Putamen (tissue), 1 donor: ENCODE results near the gene AFAP1.

Experiments used
- DNase-seq: peaks from one replicate; pipeline ENCODE4 v3.0.0-alpha.2; 2016; ENCODE audit warnings: low spot score

The AFAP1 gene

DNA sequence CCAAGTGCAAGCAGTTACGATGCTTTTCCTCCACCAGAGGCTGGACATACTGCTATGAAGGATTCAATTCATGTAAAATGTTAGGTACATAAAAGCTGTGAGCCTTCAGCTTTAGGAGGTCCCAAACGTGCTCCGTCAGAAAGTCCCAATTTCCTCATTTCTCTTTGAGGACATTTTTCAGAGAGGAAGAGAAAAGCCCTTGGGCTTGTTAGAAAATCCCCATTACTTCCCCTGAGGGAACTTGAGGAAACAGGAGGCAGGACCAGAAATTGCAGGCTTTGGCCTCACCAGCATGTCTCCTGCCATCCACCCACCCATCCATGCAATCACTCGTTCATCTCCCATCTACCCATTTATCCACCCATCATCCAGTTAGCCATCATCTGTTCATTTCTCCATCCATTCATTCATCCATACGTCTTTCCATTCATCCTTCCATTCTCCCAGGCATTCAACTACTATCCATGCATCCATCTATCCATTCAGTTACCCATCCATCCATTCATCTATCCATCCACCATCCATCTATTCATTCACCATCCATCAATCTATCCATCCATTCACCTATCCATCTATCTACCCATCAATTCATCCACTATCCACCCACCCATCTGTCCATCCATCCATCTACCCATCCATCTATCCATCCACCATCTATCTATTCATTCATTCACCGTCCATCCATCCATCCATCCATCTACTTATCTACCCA lies 223.5 kb downstream of the AFAP1 start:
- no peak for DNase-seq

DNA sequence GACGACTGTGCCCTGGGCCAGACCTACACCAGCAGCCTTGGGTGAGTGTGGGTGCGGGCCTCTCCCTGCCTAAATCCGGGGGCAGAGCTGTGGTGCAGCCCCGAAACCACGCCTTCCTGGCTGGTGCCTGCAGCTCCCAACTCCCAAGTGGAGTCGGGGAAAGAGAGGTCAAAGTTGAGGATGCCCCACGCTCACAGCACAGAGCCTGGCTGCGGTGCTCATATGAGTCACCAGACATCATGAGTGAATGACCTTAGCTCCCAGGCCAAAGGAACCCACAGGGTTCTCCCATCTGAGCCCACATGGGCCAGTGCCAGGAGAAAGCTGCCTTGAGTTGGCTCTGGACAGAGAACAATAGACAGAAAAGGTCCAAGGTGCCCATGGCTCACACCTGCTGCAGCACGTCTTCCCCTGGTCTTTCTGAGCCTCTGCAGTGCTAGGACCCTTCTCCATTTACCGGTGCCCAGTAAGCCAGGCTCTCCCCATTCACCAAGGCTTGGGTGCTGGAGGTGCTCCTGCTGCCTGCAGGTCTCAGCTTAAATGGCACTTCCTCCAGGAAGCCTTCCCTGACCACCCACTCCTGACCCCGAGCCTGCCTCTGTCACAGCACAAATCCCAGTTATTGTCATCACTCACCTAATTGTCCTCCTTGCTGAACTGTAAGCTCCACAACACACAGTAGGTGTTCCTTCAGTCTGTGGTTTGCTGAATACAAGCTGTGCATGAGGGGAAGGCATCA lies 224.2 kb downstream of the AFAP1 start:
- no peak for DNase-seq

DNA sequence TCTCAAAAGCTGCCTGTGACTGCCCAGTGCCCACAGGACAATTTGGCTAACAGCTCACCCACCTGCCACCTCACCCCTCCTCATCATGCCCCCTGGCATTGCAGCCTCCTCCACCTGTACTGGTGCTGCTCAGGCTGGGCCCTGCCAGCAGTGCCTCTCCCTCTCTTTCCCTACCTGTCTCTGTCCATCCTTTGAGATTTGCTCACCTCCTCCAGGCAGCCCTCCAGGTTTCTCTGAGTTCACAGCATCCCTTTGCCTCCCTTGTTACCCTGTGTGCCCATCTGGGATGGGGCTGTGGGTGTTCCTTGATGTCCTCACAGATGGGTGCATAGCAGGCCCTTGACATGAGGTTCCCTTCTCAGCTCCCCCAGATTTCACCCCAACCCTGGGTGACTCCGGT lies 224.9 kb downstream of the AFAP1 start:
- DNase-seq = no peak

DNA sequence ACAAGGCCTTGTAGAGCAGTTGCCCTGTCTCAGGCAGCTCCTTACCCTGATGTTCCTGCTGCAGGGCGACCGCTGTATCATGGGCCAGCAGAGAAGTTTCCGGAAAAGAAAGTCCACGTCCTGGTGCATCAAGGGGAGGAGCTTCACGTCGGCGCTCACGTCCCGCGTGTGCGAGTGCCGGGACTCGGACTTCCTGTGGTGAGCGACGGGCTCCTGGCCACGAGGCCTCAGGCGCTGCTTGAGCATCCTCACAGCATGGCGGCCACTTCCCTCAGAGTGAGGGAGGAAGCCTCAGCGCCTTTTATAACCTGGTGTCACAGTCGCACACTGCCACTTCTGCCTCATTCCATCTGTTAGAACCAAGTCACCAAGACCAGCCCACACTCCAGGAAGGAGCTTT lies 225.5 kb downstream of the AFAP1 start:
- DNase-seq = no peak

DNA sequence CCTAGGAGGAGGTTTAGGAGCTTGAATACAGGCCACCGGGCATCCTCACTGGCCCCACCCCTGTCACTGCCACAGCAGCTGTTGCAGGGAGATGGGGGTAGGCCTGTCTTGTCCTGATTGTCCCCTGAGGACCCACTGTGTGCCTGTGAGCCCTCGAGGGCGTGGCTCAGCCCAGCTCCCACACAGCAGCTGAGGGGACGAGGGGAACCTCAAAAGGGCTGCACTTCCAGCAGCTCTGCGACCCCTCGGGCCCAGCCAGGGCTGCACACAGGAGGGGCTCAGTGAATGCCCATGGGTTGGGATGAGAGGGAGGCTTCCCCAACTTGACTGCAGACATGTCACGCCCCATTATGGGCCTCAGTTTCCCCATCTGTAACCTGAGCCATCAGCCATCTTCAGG lies 225.9 kb downstream of the AFAP1 start:
- DNase-seq = no peak

DNA sequence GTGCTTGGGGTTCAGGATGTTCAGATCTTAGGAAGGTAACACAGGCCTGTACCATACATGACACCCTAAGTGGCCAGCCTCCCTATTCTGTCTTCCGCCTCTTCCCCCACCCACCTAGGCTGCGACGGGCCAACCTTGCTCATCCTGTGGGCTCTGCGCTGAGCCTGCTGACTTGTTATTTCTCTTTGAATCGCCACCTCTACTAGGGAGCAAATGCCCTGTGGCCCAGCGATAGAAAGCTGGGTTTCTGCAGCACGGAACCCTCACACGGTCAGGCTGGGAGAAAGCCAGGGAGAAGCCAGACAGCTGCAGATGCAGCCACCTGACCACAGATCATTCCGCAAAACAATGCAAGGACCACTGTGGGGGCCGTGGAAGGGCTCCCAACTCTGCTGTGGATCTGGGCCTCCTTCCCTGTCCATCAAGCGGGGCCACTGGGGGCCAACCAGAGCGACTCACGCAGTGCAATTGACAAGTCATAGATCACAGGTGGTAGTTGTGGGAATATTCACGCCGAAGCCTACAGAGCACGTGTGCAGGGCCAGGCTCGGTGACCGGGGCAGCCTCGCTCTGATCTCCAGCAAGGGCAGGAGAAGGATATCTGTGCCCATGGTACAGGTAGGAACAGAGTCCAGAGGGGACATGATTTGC lies 227.5 kb downstream of the AFAP1 start:
- DNase-seq = no peak

DNA sequence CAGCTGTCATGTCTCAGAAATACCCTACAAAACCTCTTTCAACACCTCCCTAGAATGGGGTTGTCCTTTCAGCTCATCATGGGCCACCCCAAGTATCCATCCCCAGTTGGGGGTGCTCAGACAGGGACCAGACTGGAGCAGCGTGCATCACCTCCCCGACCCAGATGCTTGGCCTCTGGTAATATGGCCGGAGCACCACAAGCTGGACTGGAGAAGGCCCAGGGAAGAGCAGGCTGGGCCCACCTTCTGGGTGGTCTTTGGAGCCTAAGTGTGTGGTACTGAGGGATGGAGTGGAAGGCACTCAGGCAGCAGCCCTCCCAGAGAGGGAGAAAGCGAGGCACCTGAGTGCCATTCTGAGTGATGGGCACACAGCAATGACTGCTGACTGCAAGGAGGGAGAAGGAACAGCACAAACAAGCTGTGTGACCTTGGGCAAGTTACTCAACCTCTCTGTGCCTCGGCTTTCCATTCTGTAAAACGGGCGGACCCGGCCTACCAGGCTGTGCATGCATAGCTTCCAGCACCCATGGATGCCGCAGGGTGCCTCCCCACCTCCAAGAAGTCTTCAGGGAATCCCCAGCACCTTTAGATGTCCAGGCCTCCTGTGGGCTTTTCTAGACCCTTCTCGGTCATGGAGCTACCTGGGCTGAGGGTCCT lies 228.2 kb downstream of the AFAP1 start:
- DNase-seq = no peak

DNA sequence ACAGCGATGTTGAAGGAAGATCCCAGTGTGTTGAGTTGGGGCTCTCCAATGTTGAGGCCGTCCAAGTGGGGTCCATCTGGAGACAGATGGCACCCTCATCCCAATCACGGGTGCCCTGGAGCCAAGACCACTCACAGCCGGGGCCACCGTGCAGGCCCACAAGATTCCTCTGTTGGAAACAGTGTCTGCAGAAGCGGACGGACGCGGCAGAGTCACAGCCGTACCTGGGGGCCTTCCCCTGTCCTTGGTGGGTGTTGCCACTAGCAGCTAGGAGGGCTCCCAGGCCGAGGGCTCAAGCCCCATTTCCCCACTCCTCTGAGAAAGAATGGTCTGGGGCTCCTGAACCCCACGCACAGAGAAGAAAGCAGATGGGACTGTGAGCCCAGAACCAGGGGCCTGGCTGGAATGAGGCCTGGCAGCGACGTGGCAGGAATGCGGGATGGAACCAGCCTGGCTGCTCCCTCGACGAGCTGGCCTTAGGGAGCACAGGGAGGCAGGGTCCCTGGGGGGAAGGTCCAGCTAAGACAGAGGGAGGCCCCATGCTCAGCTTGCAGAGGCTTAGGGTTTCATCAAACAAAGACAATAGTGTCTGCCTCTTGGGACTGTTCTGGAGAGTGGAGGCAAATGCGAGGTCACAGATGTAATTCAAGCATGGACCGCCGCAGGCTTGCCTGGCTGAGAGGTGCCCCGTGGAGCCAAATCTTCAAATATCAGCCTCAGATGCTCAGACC lies 228.9 kb downstream of the AFAP1 start:
- no peak for DNase-seq

DNA sequence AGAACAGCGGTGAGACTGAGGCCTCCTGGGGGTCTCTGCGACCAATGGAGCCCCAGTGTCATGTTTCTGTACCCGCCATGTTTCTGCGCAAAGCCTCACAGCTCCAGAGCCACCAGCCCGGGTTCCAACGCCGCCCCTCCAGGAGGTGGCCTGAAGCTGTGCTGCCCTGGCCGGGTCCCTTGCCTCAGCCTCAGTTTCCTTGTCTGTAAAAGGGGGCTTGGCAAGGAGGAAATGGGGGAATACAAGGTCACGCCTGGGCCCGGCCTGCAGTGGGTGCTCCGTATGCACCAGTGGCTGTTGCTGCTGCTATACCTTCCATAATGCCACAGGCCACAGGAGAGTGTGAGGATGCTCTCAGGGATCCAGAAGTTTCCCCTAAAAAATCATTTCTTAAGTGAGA lies 229.5 kb downstream of the AFAP1 start:
- no peak for DNase-seq

DNA sequence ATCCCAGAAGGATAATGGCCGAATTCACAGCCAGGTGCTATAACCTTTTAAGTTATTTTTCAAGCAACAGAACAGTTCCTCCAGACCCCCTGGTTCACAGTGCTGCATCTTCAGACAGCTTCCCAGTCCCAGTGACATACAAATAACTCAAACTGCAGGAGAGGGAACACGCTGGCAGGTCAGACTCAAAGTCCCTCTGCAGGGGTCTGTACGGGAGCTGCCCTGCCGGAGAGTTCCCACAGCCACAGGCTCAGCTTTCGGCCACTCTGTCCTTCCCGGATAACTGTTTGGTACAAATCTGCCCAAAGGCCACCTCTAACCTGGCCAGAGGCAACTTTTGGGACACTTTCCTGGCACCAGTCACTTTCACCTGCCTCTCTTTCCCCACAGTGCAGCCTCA lies 230.2 kb downstream of the AFAP1 start:
- no peak for DNase-seq

DNA sequence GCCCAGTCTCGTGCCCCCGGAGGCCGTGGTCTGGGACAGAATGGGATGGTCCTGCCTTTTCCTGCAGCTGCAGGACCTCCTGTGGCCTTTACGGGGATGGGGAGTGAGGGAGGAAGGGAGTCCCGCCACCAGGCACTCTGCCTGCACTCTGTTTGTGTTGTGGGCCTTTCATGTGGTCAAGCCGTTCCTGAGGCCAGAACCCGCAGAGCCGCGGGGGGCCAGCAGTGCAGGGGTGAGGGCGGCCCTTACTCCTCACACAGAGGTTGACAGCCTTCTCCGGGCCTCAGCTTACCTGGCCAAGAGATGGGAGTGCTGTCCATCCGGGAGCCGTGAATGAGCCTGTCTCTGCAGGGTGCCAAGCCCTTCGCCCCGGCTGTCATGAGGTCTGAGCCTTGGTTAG lies 230.7 kb downstream of the AFAP1 start:
- DNase-seq = no peak
